Keratinocyte (primary cell): ENCODE data around the gene EVL. TPM values are rescaled to one million over a fixed set of nuclear protein-coding genes. Genes with fewer than 3 reads are reported as not detected.

Experiments
- DNase-seq: peaks from one replicate; pipeline ENCODE4 v3.0.0-alpha.2; 2011; ENCODE audit warnings: low read depth, missing footprints, low spot score
- FAIRE-seq: peaks from 2 replicates; lab custom pipeline; 2011; peaks lifted over from hg19 to GRCh38; lab: Jason Lieb, UNC
- H2AFZ ChIP-seq: 2 replicates; pipeline ENCODE4 v1.6.0; 2012; ENCODE audit warnings: low read length, control low read depth, inconsistent platforms; ENCODE audit not compliant: control insufficient read depth
- H3K27ac ChIP-seq: 2 replicates; pipeline ENCODE4 v1.5.1; 2011; ENCODE audit warnings: low read length; ENCODE audit not compliant: control insufficient read depth, insufficient read depth
- H3K27me3 ChIP-seq: 3 replicates; pipeline ENCODE4 v1.6.0; 2011; ENCODE audit warnings: low read length; ENCODE audit not compliant: control insufficient read depth, insufficient read depth; ENCODE audit errors: extremely low read depth
- H3K36me3 ChIP-seq, 2 experiments: 2 replicates in 1 of 2; 3 replicates in 1 of 2; pipeline ENCODE4 v1.5.1; 2011; ENCODE audit warnings: low read length in 2 of 2, mild to moderate bottlenecking in 1 of 2; ENCODE audit not compliant: control insufficient read depth in 2 of 2, insufficient read depth in 2 of 2; ENCODE audit errors: extremely low read depth in 1 of 2
- H3K4me1 ChIP-seq: 3 replicates; pipeline ENCODE4 v1.5.1; 2011; ENCODE audit warnings: low read length; ENCODE audit not compliant: control insufficient read depth, insufficient read depth; ENCODE audit errors: extremely low read depth
- H3K4me2 ChIP-seq: 3 replicates; pipeline ENCODE4 v1.6.0; 2011; ENCODE audit warnings: low read depth, low read length; ENCODE audit not compliant: control insufficient read depth, insufficient read depth; ENCODE audit errors: extremely low read depth
- H3K4me3 ChIP-seq, 3 experiments: fragments of 200-600 bp in 1 of 3; sonication (generic) in 1 of 3; 2 replicates in 2 of 3; 3 replicates in 1 of 3; pipeline ENCODE4 v1.5.1; 2011 to 2016; ENCODE audit warnings: low read length in 3 of 3, mild to moderate bottlenecking in 3 of 3, control low read depth in 2 of 3, inconsistent platforms in 1 of 3, low read depth in 1 of 3, mixed read lengths in 1 of 3, mixed run types in 1 of 3, moderate library complexity in 1 of 3; ENCODE audit not compliant: control insufficient read depth in 2 of 3, insufficient read depth in 2 of 3; ENCODE audit errors: extremely low read depth in 1 of 3
- H3K79me2 ChIP-seq: 2 replicates; pipeline ENCODE4 v1.6.0; 2012; ENCODE audit warnings: low read length; ENCODE audit not compliant: control insufficient read depth, insufficient read depth
- H3K9ac ChIP-seq: 3 replicates; pipeline ENCODE4 v1.6.0; 2011; ENCODE audit warnings: low read length; ENCODE audit not compliant: control insufficient read depth, insufficient read depth; ENCODE audit errors: extremely low read depth
- H3K9me1 ChIP-seq: 3 replicates; pipeline ENCODE4 v1.6.0; 2011; ENCODE audit warnings: low read length; ENCODE audit not compliant: control insufficient read depth, insufficient read depth; ENCODE audit errors: extremely low read depth
- H3K9me3 ChIP-seq: 2 replicates; pipeline ENCODE4 v1.5.1; 2012; ENCODE audit warnings: low read depth, low read length; ENCODE audit not compliant: control insufficient read depth
- H4K20me1 ChIP-seq: 3 replicates; pipeline ENCODE4 v1.6.0; 2011; ENCODE audit warnings: low read length; ENCODE audit not compliant: control insufficient read depth, insufficient read depth; ENCODE audit errors: extremely low read depth
- EZH2 ChIP-seq: IDR thresholded peaks from one replicate; pipeline ENCODE4 v1.6.1; 2012; ENCODE audit warnings: inconsistent platforms, mild to moderate bottlenecking, low read length, moderate library complexity
- dilution Hi-C: fragments of 300-500 bp; cut with MboI; formaldehyde crosslinking; loops from one replicate; pipeline ENCODE4 v1.7.0; 2020; ENCODE audit warnings: low sequenced_read_pairs; ENCODE audit not compliant: extremely low pct_ligation_motif_present
- polyA plus RNA-seq, 5 experiments: library from polyadenylated mRNA; depleted of rRNA in 3 of 5; stranded (reverse) in 3 of 5; stranded (forward) in 1 of 5; unstranded in 1 of 5; fragments of >200 nt; gene quantifications; 1 replicate in 1 of 5; 2 replicates in 3 of 5; 3 replicates in 1 of 5; pipeline versions ENCODE4 v1.2.1 to v1.2.3, GENCODE V29; 2011 to 2012; ENCODE audit warnings: missing spikeins in 2 of 5, low read depth in 1 of 5, low replicate concordance in 1 of 5
- TF ChIP-seq, protein P1 (sequence below), 3 experiments: IDR thresholded peaks in 1 of 3; conservative IDR thresholded peaks in 1 of 3; optimal IDR thresholded peaks in 1 of 3; 2 replicates in 2 of 3; 3 replicates in 1 of 3; pipeline versions ENCODE3 to v1.5.1; 2011; ENCODE audit warnings: low read length in 3 of 3, mild to moderate bottlenecking in 3 of 3, moderate library complexity in 2 of 3, control low read depth in 1 of 3, inconsistent platforms in 1 of 3; ENCODE audit not compliant: insufficient read depth in 2 of 3; ENCODE audit errors: extremely low read depth in 1 of 3

The EVL gene
- polyA plus RNA-seq, 1 donor (not counting 4 experiments of a cell fraction or from before 2014, with no cell fraction given), result 12.0 TPM

DNA sequence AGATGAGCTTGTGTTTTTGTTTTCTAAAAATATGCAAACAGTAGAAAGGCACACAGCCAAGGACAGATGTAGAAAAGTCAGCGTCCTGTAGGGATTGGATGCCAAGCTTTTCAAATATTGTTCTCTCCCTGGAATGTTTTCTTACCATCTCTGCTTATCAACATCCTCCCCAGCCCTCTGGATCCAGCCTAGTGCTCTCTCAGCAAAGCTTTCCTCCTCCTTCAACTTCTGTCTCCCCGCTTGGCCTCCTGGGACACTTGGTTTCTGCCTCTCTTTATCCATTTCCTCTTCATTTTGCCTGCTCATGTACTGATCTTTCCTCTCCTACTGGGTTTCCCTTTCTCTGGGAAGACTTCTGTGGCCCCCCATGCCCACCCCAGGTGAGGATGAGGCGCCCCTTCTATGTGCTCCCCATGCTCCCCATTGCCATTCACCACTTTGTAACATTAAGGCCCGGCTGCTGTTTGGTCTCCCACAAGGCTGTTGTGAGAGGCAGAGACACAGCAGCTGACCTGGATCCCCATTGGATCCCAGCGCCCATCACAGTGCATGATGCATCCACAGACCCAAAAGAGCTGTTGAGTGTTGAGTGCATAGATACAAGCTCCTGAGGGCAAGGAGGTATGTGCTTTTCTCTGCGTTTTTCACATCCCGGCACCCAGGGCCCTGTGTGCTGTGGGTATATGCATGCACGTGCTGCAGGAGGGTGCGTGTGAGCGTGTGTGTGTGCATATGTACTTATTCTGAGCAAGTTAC, 38.2 kb downstream of the EVL start:
- H2AFZ ChIP-seq, result no peak overlapping the region
- H3K79me2 ChIP-seq, result no peaks in the 10 kb centered on the region
- H3K9me1 ChIP-seq, result no peaks in the 10 kb centered on the region
- peaks cover 29% of the 10 kb centered on the region for H3K4me1 ChIP-seq
- no peaks in the 10 kb centered on the region for H4K20me1 ChIP-seq
- no peak overlapping the region for H3K27ac ChIP-seq
- dilution Hi-C loops, result no loop called here
- DNase-seq (no peak), FAIRE-seq (no peak)
- H3K4me2 ChIP-seq, result no peak overlapping the region
- no peaks in the 10 kb centered on the region for H3K27me3 ChIP-seq
- no peak overlapping the region for H3K9ac ChIP-seq
- no peaks in the 10 kb centered on the region for H3K36me3 ChIP-seq
- no peak overlapping the region for H3K4me3 ChIP-seq
- no peaks in the 10 kb centered on the region for H3K9me3 ChIP-seq
- TF ChIP-seq, protein P1, sequence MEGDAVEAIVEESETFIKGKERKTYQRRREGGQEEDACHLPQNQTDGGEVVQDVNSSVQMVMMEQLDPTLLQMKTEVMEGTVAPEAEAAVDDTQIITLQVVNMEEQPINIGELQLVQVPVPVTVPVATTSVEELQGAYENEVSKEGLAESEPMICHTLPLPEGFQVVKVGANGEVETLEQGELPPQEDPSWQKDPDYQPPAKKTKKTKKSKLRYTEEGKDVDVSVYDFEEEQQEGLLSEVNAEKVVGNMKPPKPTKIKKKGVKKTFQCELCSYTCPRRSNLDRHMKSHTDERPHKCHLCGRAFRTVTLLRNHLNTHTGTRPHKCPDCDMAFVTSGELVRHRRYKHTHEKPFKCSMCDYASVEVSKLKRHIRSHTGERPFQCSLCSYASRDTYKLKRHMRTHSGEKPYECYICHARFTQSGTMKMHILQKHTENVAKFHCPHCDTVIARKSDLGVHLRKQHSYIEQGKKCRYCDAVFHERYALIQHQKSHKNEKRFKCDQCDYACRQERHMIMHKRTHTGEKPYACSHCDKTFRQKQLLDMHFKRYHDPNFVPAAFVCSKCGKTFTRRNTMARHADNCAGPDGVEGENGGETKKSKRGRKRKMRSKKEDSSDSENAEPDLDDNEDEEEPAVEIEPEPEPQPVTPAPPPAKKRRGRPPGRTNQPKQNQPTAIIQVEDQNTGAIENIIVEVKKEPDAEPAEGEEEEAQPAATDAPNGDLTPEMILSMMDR (optimal IDR thresholded peaks at IDR 0.05 in 1 of 3, IDR thresholded peaks at IDR 0.05 in 1 of 3, conservative IDR thresholded peaks at IDR 0.05 in 1 of 3; ENCODE audit: extremely low read depth in 1 of 3, insufficient read depth in 2 of 3, low read length in 3 of 3), result no peak
- no peak for TF ChIP-seq EZH2

DNA sequence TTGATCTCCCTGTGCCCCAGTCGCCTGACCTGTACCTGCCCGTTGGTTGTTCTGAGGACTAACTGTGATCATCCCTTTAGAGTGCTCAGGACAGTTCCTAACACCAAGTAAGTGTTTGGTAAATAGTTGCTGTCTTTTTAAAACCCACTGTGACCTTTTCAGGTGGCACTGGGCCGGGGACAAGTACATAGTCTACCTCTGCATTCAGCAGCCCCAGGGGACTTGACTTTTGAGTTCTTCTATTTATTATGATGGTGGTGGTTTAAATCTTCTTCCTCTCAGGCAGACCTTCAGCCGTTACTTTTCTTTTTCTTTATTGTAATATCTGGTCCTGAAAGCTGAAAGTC, 38.8 kb downstream of the EVL start:
- Histone ChIP-seq H4K20me1 (no peaks in the 10 kb centered on the region), H3K9me3 (no peaks in the 10 kb centered on the region), H3K9ac (no peak overlapping the region), H3K4me2 (no peak overlapping the region), H2AFZ (no peak overlapping the region), H3K27me3 (no peaks in the 10 kb centered on the region), H3K9me1 (no peaks in the 10 kb centered on the region), H3K79me2 (no peaks in the 10 kb centered on the region), H3K36me3 (no peaks in the 10 kb centered on the region), H3K27ac (no peak overlapping the region), H3K4me3 (no peak overlapping the region), H3K4me1 (peaks cover 31% of the 10 kb centered on the region)
- DNase-seq (no peak), FAIRE-seq (no peak)
- no peak for TF ChIP-seq EZH2
- TF ChIP-seq, protein P1 (optimal IDR thresholded peaks at IDR 0.05 in 1 of 3, IDR thresholded peaks at IDR 0.05 in 1 of 3, conservative IDR thresholded peaks at IDR 0.05 in 1 of 3; ENCODE audit: extremely low read depth in 1 of 3, insufficient read depth in 2 of 3, low read length in 3 of 3), result no peak
- dilution Hi-C loops, result no loop called here
